COLO829 (cell line): Measurements from ENCODE around the gene URB1.
"Not testable (repeated sequence)": the region's sequence is repeated elsewhere in the genome, so short reads cannot be mapped to it uniquely, and the experiment has no call there.

Experiments
- DNase-seq: peaks from one replicate; pipeline ENCODE4 v3.0.0; 2012; ENCODE audit warnings: low spot score

The URB1 gene

DNA sequence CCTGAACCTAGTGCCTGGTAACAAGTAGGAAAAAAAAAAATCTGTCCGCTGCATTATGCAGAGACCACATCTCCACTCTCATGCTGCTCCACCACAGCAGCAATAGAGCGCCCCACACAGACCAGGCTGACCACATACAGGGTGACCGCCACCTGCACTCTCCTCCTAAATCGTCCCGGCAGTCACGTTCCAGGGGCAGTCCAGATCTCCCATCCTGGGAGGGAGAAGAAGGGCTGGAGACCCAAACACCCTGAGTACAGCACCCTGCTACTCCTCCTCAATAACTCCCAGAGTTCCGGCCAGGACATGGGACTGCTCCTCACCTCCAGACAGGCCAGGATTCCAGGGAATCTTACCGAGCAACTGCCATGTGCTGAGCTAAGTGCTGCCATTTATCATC is 15.3 kb downstream of the URB1 start:
- no peak for DNase-seq

DNA sequence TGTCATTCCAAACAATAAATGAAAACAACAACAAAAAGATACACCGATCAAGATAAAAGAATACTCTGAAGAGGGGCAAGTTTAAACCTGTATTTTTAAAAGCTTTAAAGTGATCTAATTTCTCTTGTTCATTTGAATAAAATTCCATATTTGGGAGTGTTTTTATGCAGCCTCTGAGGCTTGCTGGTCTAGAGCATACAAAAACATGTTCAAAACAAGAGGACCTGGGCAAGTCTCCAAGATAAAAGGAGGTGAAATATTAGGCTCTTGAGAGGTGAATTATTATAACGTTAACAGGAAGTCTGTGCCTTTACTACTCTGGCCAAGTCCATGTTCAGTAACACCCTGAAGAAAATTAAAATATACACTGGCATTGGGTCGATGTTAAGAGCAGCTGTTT is 20.1 kb downstream of the URB1 start:
- no peak for DNase-seq

DNA sequence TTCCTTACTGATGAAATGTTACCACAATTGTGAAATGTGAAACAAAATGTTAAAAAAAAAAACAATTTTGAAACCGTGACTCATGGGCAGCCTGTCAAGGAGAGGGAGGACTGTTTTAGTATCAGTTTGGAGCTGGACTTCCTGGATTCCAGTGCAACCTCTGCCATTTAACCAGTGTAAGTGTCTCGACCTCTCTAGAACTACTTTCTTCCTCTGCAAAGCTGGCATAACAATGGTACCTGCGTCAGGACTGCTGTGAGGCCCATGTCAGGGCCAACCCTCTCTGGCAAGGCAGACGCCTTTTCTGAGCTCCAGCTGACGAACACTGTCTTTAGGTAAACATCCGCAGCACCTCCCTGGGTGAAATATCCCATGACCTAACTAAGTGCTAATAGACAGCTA is 20.9 kb downstream of the URB1 start:
- no peak for DNase-seq

- no peak for DNase-seq
Observed at GRCh38 chr21:32370998-32371766, 21.6 kb downstream of the URB1 start.

DNA sequence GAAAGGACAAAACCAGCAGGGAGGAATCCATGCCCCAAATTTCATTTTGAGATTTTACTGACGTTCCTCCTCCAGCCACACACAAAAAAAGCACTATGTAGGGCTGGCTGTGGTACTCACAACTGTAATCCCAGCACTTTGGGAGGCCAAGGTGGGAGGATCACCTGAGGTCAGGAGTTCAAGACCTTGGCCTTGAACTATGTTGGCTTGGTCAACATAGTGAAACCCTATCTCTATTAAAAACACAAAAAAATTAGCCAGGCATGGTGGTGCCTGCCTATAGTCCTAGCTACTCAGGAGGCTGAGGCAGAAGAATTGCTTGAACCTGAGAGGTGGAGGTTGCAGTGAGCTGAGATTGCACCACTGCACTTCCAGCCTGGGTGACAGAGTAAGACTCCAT is 23.9 kb downstream of the URB1 start:
- not testable (repeated sequence) for DNase-seq

DNA sequence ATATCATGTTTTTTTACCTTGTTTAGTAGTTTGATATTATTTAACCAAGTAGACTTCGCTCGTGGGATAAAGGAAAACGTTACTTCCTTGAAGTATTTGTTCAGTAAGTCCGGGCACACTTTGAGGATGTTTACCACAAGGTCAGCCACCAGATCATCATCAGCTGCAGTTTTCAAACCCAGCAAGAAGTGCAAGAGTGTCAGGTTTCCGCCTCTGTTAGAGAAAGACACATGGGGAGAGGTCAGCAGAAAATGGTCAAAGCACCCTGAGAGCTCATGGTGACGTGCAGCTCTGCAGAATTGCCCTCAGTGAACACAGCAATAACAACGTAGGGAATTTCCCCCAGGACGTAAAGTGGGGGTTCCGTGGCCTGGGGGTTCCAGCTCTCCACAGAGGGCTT is 24.4 kb downstream of the URB1 start:
- DNase-seq = no peak

DNA sequence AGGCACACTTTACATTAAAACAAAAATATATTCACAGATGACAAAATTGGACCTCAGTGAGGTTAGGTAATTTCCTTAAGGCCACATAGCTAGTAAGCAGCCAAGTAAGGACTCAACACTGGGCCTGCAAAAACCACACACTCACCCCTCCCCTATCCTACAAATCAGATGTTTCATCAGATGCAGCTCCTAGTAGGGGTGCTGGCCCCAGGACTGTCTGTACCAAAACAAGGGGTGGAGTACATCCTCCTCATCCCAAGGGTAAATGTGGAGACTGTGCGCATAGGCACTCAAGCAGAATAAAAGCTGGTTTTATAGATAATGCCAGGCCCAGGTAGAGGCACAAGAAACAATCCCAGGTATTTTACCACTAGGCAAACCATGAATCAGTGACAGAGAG is 25.7 kb downstream of the URB1 start:
- DNase-seq = no peak

GRCh38 chr21:32366191-32366590 is 26.6 kb downstream of the URB1 start:
- no peak for DNase-seq

- no peak for DNase-seq
Observed at GRCh38 chr21:32364796-32365195, 28.0 kb downstream of the URB1 start.

GRCh38 chr21:32364387-32364786 is 28.4 kb downstream of the URB1 start:
- DNase-seq = no peak

- no peak for DNase-seq
Observed at GRCh38 chr21:32360401-32360975, 32.3 kb downstream of the URB1 start.

DNA sequence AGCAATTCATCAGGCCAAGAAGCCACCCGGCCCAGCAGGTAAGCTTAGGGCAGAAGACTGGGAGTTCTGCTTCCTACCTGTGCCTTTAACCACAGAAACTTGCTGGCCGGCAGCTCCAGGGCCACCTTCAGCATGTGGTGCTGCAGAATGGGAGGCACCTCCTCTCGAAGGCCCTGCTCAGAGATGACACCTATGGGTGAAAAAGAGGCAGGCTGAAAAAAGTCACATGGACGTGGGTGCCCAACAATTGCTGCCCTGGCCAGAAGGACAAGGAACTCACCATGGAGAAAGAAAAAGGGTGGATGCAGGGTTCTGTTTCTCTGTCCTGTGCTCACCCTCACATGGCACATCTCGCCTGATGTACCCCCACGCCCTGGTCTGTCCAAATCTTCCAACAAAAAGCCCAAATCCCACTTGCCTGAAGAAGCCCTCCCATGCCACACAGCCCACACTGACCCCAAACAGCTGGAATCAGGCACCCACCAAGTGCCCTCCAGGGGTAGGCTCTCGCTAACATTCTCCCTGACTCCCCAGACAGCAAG is 33.0 kb downstream of the URB1 start:
- DNase-seq = no peak

- DNase-seq = no peak
Observed at GRCh38 chr21:32356874-32357395, 35.9 kb downstream of the URB1 start.

DNA sequence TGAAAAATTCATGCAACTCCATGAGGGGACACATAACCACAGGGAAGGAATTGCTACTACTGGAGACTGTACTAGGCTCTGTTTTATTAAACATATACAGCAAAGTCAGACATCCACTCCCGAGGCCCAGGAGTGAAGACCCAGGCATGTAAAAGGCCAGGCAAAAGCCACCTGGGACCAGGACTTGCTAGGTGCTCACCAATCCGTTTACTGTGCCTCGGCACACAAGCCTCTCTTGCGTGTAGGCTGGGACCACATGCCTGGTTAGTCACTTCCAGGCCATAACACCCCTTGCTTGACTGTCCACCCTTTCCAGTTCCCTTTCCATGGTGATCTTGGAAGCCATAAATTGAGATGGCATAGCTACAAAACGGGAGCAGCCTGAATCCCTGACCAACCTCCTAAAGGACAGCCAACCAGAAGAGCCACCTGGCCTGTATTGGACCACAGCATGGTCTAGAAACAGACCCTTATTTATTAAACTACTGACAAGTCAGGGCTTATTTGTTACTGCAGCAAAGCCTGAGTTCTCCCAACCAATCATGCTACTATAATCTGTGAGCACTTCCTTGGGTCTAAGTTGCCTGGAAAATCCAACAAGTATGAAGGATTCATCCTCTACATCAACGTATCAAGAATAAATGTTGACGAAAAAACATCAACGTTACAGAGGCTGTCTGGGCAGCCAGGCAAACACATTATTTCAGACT is 39.7 kb downstream of the URB1 start:
- DNase-seq = no peak

DNA sequence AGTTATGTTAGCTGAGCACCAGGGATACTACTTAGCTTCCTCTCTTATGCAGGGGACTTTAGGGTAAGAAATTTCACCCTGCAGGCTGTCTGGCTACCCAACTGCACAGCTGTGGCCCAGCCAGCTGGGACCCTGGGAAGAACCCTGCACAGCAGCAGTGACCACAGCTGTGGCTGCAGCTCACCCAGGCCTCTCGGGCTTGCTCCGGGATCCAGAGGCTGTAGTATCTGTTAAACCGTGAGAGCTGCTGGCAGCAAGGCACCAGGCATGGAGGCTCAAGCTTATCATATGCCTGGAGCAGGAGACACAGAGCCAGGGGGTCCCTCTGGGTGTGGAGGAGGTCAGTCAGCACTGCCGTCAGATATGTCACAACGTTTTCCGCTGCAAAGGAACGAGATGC is 40.3 kb downstream of the URB1 start:
- DNase-seq = no peak

DNA sequence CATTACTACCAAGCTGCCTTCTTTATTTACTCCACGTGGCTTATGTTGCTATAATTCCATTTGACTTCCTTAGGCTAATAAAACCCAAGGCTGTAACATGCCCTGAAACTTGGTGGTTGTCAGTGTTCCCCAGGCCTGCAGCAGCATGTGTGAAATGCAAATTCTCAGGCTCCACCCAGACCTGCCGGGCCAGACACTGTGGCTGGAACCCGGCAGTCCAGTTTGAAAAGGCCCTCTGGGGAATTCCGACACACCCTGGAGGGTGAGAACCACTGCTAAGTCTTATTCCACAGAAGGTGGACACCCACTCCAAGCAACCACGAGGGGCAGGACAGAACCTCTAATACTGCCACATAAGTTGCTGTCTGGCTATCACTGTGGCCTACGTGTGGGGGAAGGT is 41.4 kb downstream of the URB1 start:
- DNase-seq = no peak

DNA sequence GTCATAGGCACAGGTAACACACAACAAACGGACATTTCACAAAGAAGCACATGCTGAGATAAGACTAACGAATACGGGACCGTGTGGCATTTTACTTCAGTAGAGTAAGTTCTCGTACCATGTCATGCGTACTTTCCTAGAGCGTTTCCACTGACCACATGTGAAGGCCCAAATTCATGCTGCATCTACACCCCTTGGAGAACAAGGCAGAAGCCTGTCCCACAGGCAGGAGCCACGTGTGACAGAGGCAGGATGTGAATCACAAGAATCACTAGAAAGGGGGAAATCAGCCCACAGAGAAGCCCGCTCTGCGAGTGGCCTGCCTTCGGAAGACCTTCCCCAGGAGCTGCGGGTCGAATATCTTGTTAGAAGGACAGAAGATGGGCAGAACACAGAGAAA is 41.8 kb downstream of the URB1 start:
- DNase-seq = no peak

DNA sequence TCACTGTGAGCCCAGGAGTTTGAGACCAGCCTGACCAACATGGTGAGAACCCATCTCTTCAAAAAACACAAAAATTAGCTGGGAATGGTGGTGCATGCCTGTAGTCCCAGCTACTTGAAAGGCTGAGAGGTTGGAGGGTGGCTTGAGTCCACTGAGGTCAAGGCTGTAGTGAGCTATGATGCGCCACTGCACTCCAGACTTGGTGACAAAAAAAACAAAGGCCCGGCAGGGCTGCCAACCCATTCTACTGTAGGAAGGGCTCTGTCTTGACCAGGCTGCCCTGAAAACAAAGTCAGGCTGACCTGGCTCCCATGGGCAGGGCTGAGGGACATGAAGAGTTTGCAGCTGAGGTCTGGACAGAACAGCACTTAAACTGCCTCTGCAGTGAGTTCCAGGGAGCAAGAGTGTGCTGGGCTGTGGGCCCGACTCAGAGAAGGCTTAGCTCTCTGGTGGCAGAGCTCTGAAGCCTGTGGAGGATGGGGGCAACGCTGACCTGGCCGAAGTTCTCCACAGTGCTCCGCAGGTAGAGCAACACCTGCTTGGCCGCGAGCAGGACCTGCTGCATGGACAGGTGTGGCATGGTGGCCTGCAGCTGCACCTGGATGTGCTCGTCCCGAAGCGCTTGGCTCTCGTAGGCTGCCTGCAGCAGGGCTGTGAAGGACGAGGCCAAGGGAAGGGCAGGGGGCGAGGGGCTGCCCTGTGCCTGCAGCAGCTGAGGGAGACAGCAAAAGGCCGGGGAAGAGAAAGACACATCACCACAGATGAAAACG is 42.4 kb downstream of the URB1 start:
- DNase-seq = no peak

GRCh38 chr21:32349333-32349944 is 43.4 kb downstream of the URB1 start:
- DNase-seq = no peak

DNA sequence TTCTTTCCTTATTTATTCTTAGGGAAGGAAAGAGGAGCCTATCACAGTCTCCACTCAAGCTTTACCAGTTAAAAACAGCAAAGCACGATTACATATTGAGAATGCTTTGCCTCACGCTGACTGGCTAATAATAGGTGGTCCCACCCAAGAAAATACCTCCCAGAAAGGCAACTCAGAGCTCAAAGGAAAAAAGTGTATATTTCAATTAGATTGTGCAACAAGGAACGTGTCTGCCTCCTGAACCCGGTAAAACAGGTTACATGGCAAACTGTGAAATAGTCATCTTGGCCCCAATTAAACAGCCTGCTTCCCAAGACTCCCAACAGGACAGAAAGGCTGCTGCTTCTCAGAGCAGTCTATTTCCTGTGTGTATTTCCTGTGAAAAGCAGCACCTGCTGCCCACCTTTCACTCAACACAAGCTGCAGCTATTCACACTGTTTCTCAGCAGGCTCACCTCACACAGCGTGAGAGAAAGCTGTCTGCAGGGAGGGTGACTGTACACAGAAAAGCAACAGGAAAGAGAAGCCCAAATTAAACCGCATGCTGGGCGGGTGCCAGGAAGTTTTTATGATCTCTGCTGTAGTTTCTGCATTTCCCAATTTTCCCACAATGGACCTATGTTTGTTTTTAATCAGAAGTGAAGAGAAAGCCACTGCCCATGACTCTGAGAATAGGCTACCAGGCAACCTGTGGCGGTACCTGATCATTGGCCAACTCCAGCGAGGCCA is 44.0 kb downstream of the URB1 start:
- no peak for DNase-seq

DNA sequence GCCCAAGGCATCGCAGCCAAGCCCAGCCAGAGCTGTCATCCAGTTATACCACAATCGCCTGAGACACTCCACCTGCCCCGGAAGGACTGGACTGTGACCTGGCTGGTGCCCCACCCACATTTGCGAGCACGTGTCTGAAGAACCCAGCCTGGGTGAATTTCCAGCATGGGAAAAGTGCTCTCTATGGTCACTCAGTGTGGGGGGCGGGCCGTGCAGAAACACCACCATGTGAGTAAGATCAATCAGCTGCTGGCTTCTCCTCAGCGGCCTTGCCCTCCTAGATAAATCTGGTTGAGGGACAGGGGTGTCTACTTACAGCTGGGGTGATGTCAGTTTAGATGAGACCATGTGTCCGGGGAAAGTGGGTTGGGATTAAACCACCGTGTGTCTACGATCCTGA is 44.8 kb downstream of the URB1 start:
- DNase-seq = no peak
